IMR-90 (cell line): Measurements from ENCODE around the gene KCNK3.

Experiments used
- CEBPB ChIP-seq: IDR thresholded peaks from 2 replicates; pipeline ENCODE4 v1.6.1; 2012; ENCODE audit warnings: low read depth, low read length, improper control_type of control experiment
- CHD1 ChIP-seq: IDR thresholded peaks from 2 replicates; pipeline ENCODE4 v1.6.1; 2012; ENCODE audit warnings: low read depth, low read length, improper control_type of control experiment
- MAZ ChIP-seq: IDR thresholded peaks from 2 replicates; pipeline ENCODE4 v1.6.1; 2012; ENCODE audit warnings: low read depth, mild to moderate bottlenecking, low read length, improper control_type of control experiment, moderate library complexity, borderline replicate concordance
- MXI1 ChIP-seq: IDR thresholded peaks from 2 replicates; pipeline ENCODE4 v1.6.1; 2012; ENCODE audit warnings: low read depth, mild to moderate bottlenecking, low read length, moderate library complexity, borderline replicate concordance
- NFE2L2 ChIP-seq: fragments of 150-350 bp; IDR thresholded peaks from 2 replicates; pipeline ENCODE4 v1.6.1; 2016; ENCODE audit warnings: low read depth, mild to moderate bottlenecking, low read length
- POLR2A ChIP-seq: IDR thresholded peaks from 2 replicates; pipeline ENCODE4 v1.6.1; 2012; ENCODE audit warnings: mild to moderate bottlenecking, low read depth, low read length
- RAD21 ChIP-seq: IDR thresholded peaks from 2 replicates; pipeline ENCODE4 v1.6.1; 2012; ENCODE audit warnings: low read length, improper control_type of control experiment
- RCOR1 ChIP-seq: IDR thresholded peaks from 2 replicates; pipeline ENCODE4 v1.6.1; 2012; ENCODE audit warnings: mild to moderate bottlenecking, low read length, improper control_type of control experiment; ENCODE audit not compliant: insufficient replicate concordance
- RFX5 ChIP-seq: IDR thresholded peaks from 2 replicates; pipeline ENCODE4 v1.8.0; 2012; ENCODE audit warnings: low read depth, mild to moderate bottlenecking, low read length, moderate library complexity
- SMC3 ChIP-seq: fragments of 150-350 bp; IDR thresholded peaks from 2 replicates; pipeline ENCODE4 v1.6.1; 2016; ENCODE audit warnings: low read depth, mild to moderate bottlenecking, antibody characterized with exemption, low read length, moderate library complexity
- TF ChIP-seq, protein P1 (sequence below): conservative IDR thresholded peaks from 2 replicates; pipeline ENCODE4 v1.5.1; 2012; ENCODE audit warnings: mild to moderate bottlenecking, low read depth, low read length, improper control_type of control experiment

DNA sequence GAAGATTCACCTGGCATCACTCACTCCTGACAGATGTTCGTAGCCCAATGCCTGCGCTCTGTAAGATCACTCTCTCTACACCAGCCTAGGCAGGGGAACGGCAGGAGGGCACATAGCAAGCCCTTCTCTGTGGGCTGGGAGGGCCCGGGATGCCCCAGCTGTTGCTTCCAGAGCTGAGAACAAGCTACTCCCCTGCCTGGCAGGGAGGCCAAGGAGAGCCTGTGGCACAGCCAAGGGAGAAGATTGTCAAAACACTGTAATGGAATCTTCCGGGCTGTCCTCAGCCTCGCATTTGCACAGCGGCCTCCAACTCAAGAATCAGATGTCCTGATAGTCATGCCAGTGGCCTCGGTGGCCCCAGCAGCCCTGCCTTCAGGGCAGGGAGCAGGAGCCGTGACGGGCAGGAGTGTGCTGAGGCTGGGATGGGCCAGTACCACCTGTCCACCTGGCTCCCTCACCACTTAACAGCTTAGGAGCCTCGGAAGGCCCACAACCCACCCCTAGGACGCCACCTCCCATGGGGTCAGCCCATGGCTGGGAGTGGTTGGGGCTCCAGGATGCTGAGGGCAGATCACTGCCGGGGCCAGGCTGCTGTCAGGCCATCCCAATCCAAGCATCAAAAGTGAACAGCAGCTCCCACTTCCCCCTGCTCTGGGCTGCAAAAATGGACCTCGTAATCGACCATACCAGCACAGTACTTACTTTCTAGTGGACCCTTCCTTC, 49.7 kb downstream of the KCNK3 start:
- TF ChIP-seq, protein P1, sequence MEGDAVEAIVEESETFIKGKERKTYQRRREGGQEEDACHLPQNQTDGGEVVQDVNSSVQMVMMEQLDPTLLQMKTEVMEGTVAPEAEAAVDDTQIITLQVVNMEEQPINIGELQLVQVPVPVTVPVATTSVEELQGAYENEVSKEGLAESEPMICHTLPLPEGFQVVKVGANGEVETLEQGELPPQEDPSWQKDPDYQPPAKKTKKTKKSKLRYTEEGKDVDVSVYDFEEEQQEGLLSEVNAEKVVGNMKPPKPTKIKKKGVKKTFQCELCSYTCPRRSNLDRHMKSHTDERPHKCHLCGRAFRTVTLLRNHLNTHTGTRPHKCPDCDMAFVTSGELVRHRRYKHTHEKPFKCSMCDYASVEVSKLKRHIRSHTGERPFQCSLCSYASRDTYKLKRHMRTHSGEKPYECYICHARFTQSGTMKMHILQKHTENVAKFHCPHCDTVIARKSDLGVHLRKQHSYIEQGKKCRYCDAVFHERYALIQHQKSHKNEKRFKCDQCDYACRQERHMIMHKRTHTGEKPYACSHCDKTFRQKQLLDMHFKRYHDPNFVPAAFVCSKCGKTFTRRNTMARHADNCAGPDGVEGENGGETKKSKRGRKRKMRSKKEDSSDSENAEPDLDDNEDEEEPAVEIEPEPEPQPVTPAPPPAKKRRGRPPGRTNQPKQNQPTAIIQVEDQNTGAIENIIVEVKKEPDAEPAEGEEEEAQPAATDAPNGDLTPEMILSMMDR, result no peak
- TF ChIP-seq POLR2A (no peak), MAZ (no peak), RAD21 (no peak), RFX5 (no peak), CHD1 (no peak), MXI1 (no peak), CEBPB (no peak), NFE2L2 (no peak), RCOR1 (no peak), SMC3 (no peak)
